Psoas muscle (tissue), 8 donors: ENCODE data around the gene KIF20A. TPM values are rescaled to one million over a fixed set of nuclear protein-coding genes. Genes with fewer than 3 reads are reported as not detected.

Experiments used
- ATAC-seq, 4 donors: fragments of 200-7000 bp; cut with Tn5 transposase; one replicate each; pipeline ENCODE4 v1.9.1; 2020; ENCODE audit warnings: moderate library complexity in 3 of 4, mild to moderate bottlenecking in 2 of 4
- DNase-seq, 2 donors: peaks; one replicate each; pipeline ENCODE4 v3.0.0-alpha.2; 2020
- H3K27ac ChIP-seq: fragments of 200-600 bp; one replicate; pipeline ENCODE4 v1.8.0; 2022
- H3K27me3 ChIP-seq, 3 donors: fragments of 200-600 bp in 1 of 3; one replicate each; pipeline versions ENCODE4 v1.6.1 to v1.8.0; 2013 to 2022; ENCODE audit warnings: low read length in 2 of 3, mild to moderate bottlenecking in 2 of 3, moderate library complexity in 1 of 3; ENCODE audit not compliant: insufficient read depth in 3 of 3
- H3K36me3 ChIP-seq, 2 donors: fragments of 200-600 bp in 1 of 2; one replicate each; pipeline versions ENCODE4 v1.6.1 to v1.8.0; 2013 to 2022; ENCODE audit warnings: low read depth in 1 of 2, mild to moderate bottlenecking in 1 of 2, moderate library complexity in 1 of 2; ENCODE audit not compliant: insufficient read depth in 1 of 2
- H3K4me1 ChIP-seq: fragments of 200-600 bp; one replicate; pipeline ENCODE4 v1.8.0; 2022
- H3K4me3 ChIP-seq: fragments of 200-600 bp; one replicate; pipeline ENCODE4 v1.8.0; 2022; ENCODE audit warnings: mild to moderate bottlenecking
- H3K9me3 ChIP-seq: fragments of 200-600 bp; one replicate; pipeline ENCODE4 v1.8.0; 2022
- CTCF ChIP-seq: fragments of 200-600 bp; IDR thresholded peaks from one replicate; pipeline ENCODE4 v1.8.0; 2022; ENCODE audit warnings: antibody characterized with exemption
- WGBS, 3 donors: extraction: QIAGEN DNeasy Blood & Tissue Kit; methylation state at CpG; one replicate each; pipeline versions ENCODE4 v1.1.6 to v1.1.7; 2013; 5-methylcytosine and 5-hydroxymethylcytosine counted together
- intact Hi-C, 2 donors: fragments of 100-400 bp; cut with DNase I; formaldehyde crosslinking; loops; one replicate each; pipeline versions ENCODE4 v1.11.0 to v1.14.2; 2022
- polyA plus RNA-seq, 3 donors: library from polyadenylated mRNA; stranded (reverse); fragments of 200-250 nt; gene quantifications; one replicate each; pipeline ENCODE4 v1.2.3, GENCODE V29; 2013
- total RNA-seq, 4 donors: library from RNA; stranded (reverse); fragmentation: NEBNext Ultra II Directional in 2 of 4; extraction: Animal tissue kit (Norgen Biotek cat#: 25700) in 2 of 4; gene quantifications; one replicate each; pipeline versions ENCODE4 v1.2.1 to v1.2.4, GENCODE V29; 2021 to 2023
- donor health status: healthy with polysubstance abuse.
- donor health status: DM: no; HTN: no; CAD: no; lungs with moderate emphysema.
- donor health status: Bipolar disorder and iron deficiency.
- donor health status: healthy.
- donor health status: DM: yes; HTN: yes; CAD: no.
- donor health status: DM: no; HTN: no; CAD: no.
- donor health status: DM: no; HTN: no; CAD: no.
- donor health status: DM: yes; HTN: yes; CAD: no.

KIF20A gene
- total and polyA plus RNA-seq, 7 donors = 0.01 to 0.17 (median 0.12) TPM; not detected in 2

GRCh38 chr5:138226910-138227309 is 48.0 kb downstream of the KIF20A start:
- H3K27me3 ChIP-seq = no peaks in the 10 kb centered on the region
- H3K36me3 ChIP-seq = no peaks in the 10 kb centered on the region
- H3K9me3 ChIP-seq = no peaks in the 10 kb centered on the region
- intact Hi-C loops = loop anchor here (10.0 kb wide), 3 partner anchors 178 to 268 kb away; no protein-coding TSS in a partner anchor
- no peak overlapping the region for H3K27ac ChIP-seq
- H3K4me3 ChIP-seq = no peak overlapping the region
- no peak for ATAC-seq
- TF ChIP-seq CTCF = no peak
- no peaks in the 10 kb centered on the region for H3K4me1 ChIP-seq
- DNase-seq = no peak

- Histone ChIP-seq H3K4me1 (no peaks in the 10 kb centered on the region), H3K27me3 (no peaks in the 10 kb centered on the region), H3K4me3 (no peak overlapping the region), H3K9me3 (no peaks in the 10 kb centered on the region), H3K27ac (no peak overlapping the region), H3K36me3 (no peaks in the 10 kb centered on the region)
- ATAC-seq (no peak), DNase-seq (no peak)
- intact Hi-C loops = loop anchor here (10.0 kb wide), 3 partner anchors 175 to 265 kb away; no protein-coding TSS in a partner anchor
- no peak for TF ChIP-seq CTCF
- WGBS, 3 donors = 69 to 81% (median 72%) methylated on average over 6 of the region's 6 CpGs
Observed at GRCh38 chr5:138229387-138229786, 50.5 kb downstream of the KIF20A start.

- H3K27ac ChIP-seq = no peak overlapping the region
- no peak for ATAC-seq
Observed at GRCh38 chr5:138230261-138230660, 51.3 kb downstream of the KIF20A start.

GRCh38 chr5:138230981-138231589 is 52.2 kb downstream of the KIF20A start:
- H3K27ac ChIP-seq = no peak overlapping the region
- intact Hi-C loops = no loop called here
- H3K4me1 ChIP-seq = no peaks in the 10 kb centered on the region

More at GRCh38 chr5:138230261-138230660, 51.3 kb downstream of the KIF20A start:
- Histone ChIP-seq H3K27me3 (no peaks in the 10 kb centered on the region), H3K36me3 (no peaks in the 10 kb centered on the region), H3K4me3 (no peak overlapping the region), H3K4me1 (no peaks in the 10 kb centered on the region), H3K9me3 (no peaks in the 10 kb centered on the region)
- intact Hi-C loops = no loop called here
- no peak for DNase-seq
- no peak for TF ChIP-seq CTCF

More at GRCh38 chr5:138230981-138231589, 52.2 kb downstream of the KIF20A start:
- DNase-seq (no peak), ATAC-seq (no peak)
- Histone ChIP-seq H3K36me3 (no peaks in the 10 kb centered on the region), H3K27me3 (no peaks in the 10 kb centered on the region), H3K4me3 (no peak overlapping the region), H3K9me3 (no peaks in the 10 kb centered on the region)
- WGBS, 3 donors = 56 to 57% (median 56%) methylated on average over 7 of the region's 7 CpGs
- TF ChIP-seq CTCF = no peak
